Tongue (tissue), 2 donors: ENCODE measurements around the gene SEC22A. TPM values are rescaled to one million over a fixed set of nuclear protein-coding genes. Genes with fewer than 3 reads are reported as not detected.

Experiments used
- DNase-seq: peaks from one replicate; pipeline ENCODE4 v3.0.0-alpha.2; 2015
- total RNA-seq: library from RNA; depleted of rRNA; stranded (reverse); fragments of >200 nt; gene quantifications from one replicate; pipeline ENCODE4 v1.2.3, GENCODE V29; 2014

The SEC22A gene, protein sequence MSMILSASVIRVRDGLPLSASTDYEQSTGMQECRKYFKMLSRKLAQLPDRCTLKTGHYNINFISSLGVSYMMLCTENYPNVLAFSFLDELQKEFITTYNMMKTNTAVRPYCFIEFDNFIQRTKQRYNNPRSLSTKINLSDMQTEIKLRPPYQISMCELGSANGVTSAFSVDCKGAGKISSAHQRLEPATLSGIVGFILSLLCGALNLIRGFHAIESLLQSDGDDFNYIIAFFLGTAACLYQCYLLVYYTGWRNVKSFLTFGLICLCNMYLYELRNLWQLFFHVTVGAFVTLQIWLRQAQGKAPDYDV
- total RNA-seq, result 42.2 TPM

DNA sequence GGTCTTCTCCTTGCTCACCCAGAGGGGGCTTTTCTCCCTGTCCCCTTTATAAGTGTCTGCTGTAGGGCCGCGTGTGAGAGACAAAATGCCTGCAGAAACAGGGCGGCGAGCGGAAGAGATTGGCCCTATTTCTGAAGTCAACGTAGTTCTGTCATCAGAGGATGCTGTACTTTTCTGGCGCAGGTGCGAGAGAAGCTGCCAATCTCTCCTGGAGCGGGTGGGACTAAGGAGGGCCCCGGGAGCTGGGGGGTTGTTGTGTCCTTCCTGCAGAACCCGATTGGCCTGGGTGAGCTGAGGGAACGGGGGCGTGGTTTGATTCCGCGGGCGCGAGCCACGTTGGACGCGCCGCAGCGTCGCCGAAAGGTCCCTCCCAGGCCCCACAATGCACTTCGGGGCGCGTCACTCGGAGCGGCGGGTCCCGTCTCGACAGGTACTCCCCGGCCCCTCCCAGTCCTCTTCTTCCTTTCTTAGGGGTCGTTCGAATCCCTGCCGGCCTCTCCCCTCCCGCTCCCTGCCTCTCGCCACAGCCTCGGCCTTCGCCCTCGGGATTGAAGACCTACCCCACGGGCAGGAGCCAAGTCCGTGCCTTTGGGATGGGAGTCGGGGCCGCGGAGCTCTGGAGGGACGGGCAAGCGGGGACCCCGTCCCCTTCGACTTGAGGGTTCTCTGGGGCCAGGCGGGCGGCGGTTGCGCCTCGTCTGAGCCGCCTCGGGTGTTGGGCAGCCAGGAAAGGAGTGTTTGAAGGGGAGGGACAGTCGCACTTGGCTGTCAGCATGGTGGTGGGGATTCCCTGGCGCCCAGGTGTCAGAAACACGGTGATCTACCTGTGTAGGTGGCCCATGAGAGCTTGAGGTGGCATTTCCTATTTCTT, at the start of gene SEC22A:
Gene SEC22A, plus strand, starts transcription at position 387 of the 871 bp plus-strand sequence. CDS start 7,275 bp downstream, outside the sequence.
- DNase-seq, result peak; percentile 98

DNA sequence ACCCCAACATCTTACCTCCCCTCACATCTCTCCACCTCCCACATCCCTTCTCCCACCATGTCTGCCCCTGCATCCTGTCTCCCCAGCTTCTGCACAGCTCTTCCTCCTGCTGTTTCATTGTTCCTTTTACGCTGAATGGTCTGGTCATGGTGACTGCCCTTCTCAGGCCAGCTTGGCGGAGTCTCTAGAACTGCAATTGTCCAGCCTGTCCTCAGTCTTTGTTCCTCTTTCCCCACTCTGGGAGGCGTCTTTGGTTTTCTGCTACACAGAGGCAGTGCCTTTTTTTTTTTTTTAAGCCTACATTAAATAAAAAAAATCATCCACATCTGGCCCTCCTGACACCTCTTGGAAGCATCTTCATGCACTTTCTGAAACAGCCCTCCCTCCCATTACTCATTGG, 49.1 kb upstream of the SEC22A start:
- DNase-seq, result no peak

DNA sequence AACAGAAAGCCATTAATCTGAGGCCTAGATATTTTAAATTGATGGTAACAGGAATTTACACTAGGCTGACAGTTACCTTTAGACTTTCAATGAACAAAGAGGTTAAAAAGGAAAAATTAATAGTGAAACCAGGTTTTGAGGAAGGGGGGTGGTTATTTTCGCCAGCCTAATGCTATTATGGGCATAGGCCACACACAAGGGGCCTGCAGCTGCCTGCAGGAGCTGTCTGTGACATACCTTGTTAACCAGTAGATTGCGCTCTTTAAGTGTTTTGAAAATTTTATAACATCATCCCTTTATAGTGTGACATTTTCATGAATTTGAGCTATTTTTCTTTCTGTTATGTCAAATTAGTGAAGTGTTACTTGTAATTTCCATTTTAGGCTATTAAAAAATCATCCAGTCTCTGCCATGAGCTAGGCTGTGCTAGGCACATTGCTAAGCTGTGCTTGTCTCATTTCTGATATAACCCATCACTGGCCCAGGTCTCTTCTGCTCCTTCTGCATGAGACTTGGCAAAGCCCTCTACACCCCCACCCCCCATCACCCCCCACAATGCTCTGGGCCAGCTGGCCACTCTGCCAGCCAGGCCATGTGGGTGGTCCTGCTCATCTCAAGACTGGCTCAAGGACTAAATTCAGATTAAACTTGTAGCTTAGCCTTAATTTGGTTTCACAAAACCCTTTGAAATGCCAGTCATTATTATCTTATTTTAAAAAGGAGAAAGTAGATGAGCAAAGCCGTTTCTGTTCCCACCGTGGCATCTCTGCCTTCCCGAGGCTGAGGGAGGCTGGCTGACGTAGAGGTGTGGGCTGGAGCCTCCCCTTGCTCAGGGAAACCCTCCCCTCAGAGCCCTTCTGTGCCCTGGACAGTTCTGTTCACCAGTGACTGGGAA, 48.4 kb upstream of the SEC22A start:
- no peak for DNase-seq

DNA sequence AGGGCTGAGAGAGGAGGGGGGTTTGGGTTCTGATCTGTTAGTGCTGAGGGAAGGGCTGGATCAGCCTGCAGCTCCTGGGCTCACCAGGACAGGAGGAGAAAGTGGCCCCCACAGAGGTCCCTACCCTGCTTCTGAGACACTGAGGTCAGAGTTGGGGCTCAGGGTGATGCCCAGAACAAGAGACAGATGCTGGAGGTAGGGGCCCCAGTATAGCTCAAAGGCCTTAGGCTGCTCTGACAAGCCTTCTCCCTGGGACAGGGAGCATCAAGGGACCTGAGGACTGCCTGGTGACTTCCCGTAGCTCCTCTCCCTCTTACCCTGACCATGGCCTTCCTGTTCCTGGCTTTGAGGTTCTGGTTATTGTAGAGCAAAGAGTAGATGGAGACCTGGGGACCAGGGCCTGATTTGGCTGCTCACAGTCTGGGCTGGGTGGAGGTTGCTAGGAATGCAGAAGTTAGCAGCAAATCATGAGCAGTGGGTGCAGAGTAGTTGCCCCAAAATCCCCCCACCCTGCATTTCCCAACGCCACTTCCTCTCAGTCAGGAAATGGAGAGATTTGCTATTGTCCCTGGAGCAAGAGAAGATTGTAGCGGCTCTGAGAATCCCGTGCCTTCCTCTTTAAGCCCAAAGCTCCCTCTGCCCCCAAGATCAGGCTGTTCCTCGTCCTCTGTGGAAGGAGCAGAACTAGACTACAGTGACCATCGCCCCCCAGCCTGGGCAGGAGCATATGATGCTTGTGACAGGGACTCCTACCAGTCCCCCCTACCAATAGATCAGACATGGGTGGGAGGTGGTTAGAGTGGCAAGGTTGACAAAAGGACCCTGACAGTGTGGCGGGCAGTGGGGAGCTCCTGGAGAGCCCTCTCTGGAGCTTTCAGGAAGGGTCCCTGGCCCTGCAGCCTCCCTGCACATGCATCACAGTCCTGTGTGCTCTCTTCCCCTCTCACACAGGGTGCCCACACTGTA, 47.4 kb upstream of the SEC22A start:
- DNase-seq, result no peak

DNA sequence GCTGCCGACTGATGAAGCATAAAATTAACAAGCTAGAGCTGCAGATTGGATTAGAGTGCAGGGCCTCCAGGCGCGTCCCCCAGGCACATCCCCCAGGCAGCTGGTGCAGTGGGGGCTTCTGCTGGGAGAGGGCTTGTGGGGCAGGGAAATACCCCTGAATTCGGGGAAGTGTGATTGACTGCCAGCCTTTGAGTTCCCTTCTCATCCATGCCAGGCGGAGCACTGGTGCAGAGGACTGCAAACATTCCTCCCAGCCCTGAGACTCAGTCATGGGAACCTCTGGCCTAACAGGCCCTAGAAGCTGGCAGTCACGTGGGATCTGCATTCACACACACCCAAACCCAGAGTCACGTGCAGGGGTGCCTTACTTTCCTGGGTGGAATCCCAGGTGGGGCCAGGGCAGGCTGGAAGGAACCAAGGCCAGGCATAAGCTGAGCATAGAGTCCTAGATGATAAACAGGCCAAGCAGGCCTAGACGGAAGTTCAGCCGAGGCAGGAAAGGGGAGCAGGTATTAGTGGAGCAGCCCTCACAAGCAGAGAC, 46.2 kb upstream of the SEC22A start:
- peak; percentile 42 for DNase-seq

- DNase-seq, result no peak
Observed at GRCh38 chr3:123156276-123156995, 45.3 kb upstream of the SEC22A start.

DNA sequence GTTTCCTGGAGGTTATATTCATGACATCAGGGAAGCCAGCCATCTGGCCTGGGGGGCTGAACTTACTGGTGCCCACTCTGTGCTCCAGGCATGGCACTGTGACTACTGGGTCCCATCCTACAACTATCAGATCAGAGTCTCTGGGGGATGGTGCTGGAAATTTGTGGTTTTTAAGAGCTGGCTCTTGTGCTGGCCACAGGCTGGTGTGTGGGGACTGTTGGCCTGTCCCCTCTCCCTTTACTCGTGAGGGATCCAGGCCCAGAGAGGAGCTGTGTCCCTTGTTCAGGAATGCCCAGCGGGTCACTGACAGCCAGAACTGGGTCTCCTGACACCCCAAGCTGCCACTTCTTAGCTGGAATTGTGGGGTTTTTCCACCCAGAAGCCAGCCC, 44.5 kb upstream of the SEC22A start:
- no peak for DNase-seq

GRCh38 chr3:123157598-123158287, 44.0 kb upstream of the SEC22A start:
- DNase-seq, result no peak

- no peak for DNase-seq
Observed at GRCh38 chr3:123158330-123158729, 43.4 kb upstream of the SEC22A start.

DNA sequence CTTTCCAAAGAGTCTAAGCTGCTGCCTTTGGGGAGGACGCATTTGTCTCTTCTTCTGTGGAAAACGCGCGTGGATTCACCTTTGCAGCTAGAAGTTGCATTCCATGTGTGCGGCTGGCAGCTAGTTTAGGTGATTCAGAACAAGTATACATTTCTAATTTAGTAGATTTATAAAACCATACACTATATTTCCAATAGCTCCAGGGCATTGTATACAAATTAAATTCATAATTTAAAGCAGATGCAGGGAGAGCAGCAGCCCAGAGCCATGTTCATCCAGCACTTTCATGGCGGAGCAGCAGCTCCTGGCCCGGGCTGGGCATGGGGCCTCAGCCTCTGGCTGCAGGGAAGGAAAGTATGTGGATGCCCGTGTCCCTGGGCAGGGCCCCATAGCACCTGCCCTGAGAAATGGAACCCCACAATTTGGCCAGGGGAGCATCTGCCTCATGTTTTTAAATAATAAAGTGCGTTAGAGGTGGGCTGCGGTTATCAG, 42.8 kb upstream of the SEC22A start:
- no peak for DNase-seq

- DNase-seq, result no peak
Observed at GRCh38 chr3:123159926-123160635, 41.7 kb upstream of the SEC22A start.

GRCh38 chr3:123161167-123161566, 40.6 kb upstream of the SEC22A start:
- no peak for DNase-seq

DNA sequence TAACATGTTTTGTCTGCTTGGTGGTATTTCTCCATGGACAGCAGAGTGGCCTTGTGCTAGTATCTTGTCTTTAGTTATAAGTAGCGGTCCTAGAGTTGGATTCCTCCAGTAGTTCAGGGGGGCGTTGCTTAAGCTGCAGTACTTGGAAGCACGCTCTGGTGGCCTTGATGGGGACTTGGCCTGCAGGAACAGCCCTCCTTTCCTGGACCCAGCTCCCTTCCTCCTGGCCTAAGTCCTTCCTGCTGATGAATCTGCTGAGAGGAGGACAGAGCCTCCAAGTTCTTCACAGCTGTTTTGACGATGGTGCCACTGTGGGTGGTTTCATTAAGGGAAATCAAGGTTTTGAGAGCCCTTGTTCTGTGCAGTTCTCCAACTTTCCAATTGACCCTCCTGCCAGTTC, 38.6 kb upstream of the SEC22A start:
- DNase-seq, result no peak

DNA sequence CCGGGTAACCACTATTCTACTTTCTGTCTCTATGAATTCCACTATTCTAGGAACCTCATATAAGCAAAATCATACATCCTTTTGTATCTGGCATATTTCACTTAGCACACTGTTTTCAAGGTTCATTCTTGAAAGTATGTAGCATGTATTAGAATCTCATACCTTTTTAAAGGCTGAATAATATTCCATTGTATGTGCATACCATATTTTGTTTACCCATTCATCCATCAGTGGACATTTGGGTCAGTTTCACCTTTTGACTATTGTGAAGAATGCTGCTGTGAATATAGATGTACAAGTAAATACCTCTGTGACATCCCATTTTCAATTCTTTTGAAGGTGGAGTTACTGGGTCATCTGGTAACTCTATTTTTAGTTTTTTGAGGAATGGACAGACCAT, 36.6 kb upstream of the SEC22A start:
- DNase-seq, result no peak

- no peak for DNase-seq
Observed at GRCh38 chr3:123167686-123168085, 34.1 kb upstream of the SEC22A start.

DNA sequence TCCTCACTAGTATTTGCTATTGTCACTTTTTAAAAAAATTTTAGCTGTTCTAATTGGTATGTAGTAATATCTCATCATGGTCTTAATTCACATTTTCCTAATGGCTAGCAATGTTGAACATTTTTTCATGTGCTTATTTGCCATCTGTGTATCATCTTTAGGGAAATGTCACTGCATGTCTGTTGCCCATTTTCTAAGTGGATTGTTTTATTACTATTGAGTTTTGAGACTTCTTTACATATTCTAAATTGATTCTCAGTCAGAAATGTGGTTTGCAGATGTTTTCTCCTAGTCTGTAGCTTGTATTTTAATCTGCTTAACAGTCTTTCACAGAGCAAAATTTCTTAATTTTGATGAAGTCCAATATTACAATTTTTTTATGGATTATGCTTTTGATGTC, 33.6 kb upstream of the SEC22A start:
- no peak for DNase-seq

GRCh38 chr3:123168605-123169004, 33.1 kb upstream of the SEC22A start:
- DNase-seq, result no peak

GRCh38 chr3:123169492-123169929, 32.2 kb upstream of the SEC22A start:
- DNase-seq, result no peak

DNA sequence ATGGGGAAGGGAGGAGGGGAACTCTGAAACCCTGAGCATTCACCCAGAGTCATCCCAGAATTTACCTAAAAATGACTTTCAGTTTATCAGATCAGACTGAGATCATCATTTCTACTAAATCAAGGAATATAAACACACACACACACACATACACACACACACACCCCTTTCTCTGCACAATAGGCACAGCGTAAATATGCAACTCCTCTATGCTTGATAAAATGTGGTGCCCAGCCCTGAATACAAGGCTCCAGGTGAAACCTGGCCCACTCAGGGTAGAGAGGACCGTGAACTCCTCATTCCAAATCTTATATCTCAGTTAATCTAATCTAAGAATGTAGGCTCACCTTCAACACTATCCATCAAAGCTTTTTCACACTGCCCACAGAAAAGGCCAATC, 31.8 kb upstream of the SEC22A start:
- no peak for DNase-seq
